ENCODE data around the gene HHAT.

DNA sequence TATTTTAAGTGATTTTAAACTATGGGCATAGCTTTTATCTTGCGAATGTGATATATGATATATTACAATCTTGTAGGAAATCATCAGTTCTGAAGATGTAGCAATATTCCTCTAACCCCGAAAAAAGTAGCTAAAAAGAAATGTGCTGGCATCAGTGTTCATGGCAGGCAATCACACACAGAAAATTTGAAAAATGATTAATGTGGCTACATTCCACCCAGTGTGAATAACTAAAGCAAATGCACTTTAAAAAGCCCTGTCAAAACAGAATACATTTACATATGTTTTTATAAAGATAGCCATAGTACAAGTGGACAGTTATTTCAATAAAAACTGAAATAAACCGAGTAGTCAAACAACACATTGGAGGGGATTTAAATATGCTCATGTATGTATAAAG, 260.2 kb downstream of the HHAT start:
- TF ChIP-seq, protein P1, sequence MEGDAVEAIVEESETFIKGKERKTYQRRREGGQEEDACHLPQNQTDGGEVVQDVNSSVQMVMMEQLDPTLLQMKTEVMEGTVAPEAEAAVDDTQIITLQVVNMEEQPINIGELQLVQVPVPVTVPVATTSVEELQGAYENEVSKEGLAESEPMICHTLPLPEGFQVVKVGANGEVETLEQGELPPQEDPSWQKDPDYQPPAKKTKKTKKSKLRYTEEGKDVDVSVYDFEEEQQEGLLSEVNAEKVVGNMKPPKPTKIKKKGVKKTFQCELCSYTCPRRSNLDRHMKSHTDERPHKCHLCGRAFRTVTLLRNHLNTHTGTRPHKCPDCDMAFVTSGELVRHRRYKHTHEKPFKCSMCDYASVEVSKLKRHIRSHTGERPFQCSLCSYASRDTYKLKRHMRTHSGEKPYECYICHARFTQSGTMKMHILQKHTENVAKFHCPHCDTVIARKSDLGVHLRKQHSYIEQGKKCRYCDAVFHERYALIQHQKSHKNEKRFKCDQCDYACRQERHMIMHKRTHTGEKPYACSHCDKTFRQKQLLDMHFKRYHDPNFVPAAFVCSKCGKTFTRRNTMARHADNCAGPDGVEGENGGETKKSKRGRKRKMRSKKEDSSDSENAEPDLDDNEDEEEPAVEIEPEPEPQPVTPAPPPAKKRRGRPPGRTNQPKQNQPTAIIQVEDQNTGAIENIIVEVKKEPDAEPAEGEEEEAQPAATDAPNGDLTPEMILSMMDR (IDR thresholded peaks at IDR 0.05) = no peak
- no peak for TF ChIP-seq POLR2A (IDR thresholded peaks at IDR 0.05; ENCODE audit: low read length)
- no peak for TF ChIP-seq PHF8 (IDR thresholded peaks at IDR 0.05; ENCODE audit: borderline replicate concordance, low read depth)
- TF ChIP-seq, protein P2, sequence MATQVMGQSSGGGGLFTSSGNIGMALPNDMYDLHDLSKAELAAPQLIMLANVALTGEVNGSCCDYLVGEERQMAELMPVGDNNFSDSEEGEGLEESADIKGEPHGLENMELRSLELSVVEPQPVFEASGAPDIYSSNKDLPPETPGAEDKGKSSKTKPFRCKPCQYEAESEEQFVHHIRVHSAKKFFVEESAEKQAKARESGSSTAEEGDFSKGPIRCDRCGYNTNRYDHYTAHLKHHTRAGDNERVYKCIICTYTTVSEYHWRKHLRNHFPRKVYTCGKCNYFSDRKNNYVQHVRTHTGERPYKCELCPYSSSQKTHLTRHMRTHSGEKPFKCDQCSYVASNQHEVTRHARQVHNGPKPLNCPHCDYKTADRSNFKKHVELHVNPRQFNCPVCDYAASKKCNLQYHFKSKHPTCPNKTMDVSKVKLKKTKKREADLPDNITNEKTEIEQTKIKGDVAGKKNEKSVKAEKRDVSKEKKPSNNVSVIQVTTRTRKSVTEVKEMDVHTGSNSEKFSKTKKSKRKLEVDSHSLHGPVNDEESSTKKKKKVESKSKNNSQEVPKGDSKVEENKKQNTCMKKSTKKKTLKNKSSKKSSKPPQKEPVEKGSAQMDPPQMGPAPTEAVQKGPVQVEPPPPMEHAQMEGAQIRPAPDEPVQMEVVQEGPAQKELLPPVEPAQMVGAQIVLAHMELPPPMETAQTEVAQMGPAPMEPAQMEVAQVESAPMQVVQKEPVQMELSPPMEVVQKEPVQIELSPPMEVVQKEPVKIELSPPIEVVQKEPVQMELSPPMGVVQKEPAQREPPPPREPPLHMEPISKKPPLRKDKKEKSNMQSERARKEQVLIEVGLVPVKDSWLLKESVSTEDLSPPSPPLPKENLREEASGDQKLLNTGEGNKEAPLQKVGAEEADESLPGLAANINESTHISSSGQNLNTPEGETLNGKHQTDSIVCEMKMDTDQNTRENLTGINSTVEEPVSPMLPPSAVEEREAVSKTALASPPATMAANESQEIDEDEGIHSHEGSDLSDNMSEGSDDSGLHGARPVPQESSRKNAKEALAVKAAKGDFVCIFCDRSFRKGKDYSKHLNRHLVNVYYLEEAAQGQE (IDR thresholded peaks at IDR 0.05) = no peak
- TF ChIP-seq MAZ (IDR thresholded peaks at IDR 0.05; ENCODE audit: borderline replicate concordance, low read depth, low read length) = no peak
